Thyroid gland (tissue), 4 donors: ENCODE measurements around the gene FAM114A2. TPM values are rescaled to one million over a fixed set of nuclear protein-coding genes. Genes with fewer than 3 reads are reported as not detected.

Source experiments
- DNase-seq, 2 donors: peaks; one replicate each; pipeline ENCODE4 v3.0.0-alpha.2; 2019
- H3K27ac ChIP-seq, 3 donors: fragments of 200-600 bp; sonication (generic); 1 replicate in 2 of 3; 2 replicates in 1 of 3; pipeline ENCODE4 v1.5.1; 2016 to 2019; ENCODE audit warnings: mild to moderate bottlenecking in 1 of 3, moderate library complexity in 1 of 3
- H3K27me3 ChIP-seq: fragments of 200-600 bp; sonication (generic); one replicate; pipeline ENCODE4 v1.5.1; 2019
- H3K36me3 ChIP-seq, 2 donors: fragments of 200-600 bp; sonication (generic); one replicate each; pipeline ENCODE4 v1.5.1; 2016 to 2019
- H3K4me1 ChIP-seq, 2 donors: fragments of 200-600 bp; sonication (generic); one replicate each; pipeline ENCODE4 v1.5.1; 2017 to 2019
- H3K4me3 ChIP-seq, 3 donors: fragments of 200-600 bp; sonication (generic); replicated peaks in 1 of 3; 1 replicate in 2 of 3; 2 replicates in 1 of 3; pipeline ENCODE4 v1.5.1; 2016; ENCODE audit warnings: mild to moderate bottlenecking in 1 of 3
- H3K9me3 ChIP-seq: fragments of 200-600 bp; sonication (generic); one replicate; pipeline ENCODE4 v1.5.1; 2017
- POLR2A ChIP-seq, 2 donors: fragments of 450-650 bp; IDR thresholded peaks; one replicate each; pipeline ENCODE4 v1.6.1; 2017; ENCODE audit warnings: antibody characterized with exemption in 2 of 2, mild to moderate bottlenecking in 2 of 2, moderate library complexity in 1 of 2
- WGBS, 2 donors: methylation state at CpG; one replicate each; pipeline ENCODE4 v1.1.5; 2017; 5-methylcytosine and 5-hydroxymethylcytosine counted together
- intact Hi-C: fragments of 100-400 bp; cut with DNase I; formaldehyde crosslinking; loops from one replicate; pipeline ENCODE4 v1.15.1; 2023
- total RNA-seq, 4 donors: library from RNA; depleted of rRNA; stranded (reverse); fragments of >200 nt; gene quantifications; one replicate each; pipeline ENCODE4 v1.2.3, GENCODE V29; 2016
- TF ChIP-seq, protein P1 (sequence below), 6 experiments: fragments of 200-600 bp in 3 of 6; fragments of 450-650 bp in 3 of 6; sonication (generic) in 3 of 6; IDR thresholded peaks; one replicate each; pipeline ENCODE4 v1.5.1; 2016 to 2019; ENCODE audit warnings: antibody characterized with exemption in 6 of 6, mild to moderate bottlenecking in 2 of 6, inconsistent platforms in 1 of 6, moderate library complexity in 1 of 6

FAM114A2 gene
- total RNA-seq, 4 donors from 2014 or later, result 21.1 to 28.9 (median 23.3) TPM

DNA sequence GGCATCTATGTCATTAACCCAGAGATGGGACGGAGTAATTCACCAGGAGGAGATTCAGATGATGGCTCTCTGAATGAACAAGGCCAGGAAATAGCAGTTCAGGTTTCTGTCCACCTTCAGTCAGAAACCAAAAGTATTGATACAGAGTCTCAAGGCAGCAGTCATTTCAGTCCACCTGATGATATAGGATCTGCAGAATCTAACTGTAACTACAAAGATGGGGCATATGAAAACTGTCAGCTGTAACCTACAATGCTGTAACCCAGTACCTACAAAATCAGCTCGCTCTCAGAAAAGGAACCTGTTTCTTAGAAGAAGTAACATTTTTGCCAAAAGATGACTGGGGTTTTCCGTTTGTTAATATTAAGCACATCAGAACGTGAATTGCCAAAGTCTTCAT is 14.8 kb upstream of the FAM114A2 start:
- TF ChIP-seq POLR2A (IDR thresholded peaks at IDR 0.05), result no peak
- TF ChIP-seq, protein P1, sequence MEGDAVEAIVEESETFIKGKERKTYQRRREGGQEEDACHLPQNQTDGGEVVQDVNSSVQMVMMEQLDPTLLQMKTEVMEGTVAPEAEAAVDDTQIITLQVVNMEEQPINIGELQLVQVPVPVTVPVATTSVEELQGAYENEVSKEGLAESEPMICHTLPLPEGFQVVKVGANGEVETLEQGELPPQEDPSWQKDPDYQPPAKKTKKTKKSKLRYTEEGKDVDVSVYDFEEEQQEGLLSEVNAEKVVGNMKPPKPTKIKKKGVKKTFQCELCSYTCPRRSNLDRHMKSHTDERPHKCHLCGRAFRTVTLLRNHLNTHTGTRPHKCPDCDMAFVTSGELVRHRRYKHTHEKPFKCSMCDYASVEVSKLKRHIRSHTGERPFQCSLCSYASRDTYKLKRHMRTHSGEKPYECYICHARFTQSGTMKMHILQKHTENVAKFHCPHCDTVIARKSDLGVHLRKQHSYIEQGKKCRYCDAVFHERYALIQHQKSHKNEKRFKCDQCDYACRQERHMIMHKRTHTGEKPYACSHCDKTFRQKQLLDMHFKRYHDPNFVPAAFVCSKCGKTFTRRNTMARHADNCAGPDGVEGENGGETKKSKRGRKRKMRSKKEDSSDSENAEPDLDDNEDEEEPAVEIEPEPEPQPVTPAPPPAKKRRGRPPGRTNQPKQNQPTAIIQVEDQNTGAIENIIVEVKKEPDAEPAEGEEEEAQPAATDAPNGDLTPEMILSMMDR (IDR thresholded peaks at IDR 0.05), result no peak
- intact Hi-C loops, result no loop called here
- H3K27ac ChIP-seq, result no peak overlapping the region
- no peaks in the 10 kb centered on the region for H3K27me3 ChIP-seq
- H3K4me1 ChIP-seq, result no peaks in the 10 kb centered on the region
- no peak for DNase-seq
- WGBS, 2 donors, result 91 to 97% methylated on average over 4 of the region's 4 CpGs
- no peaks in the 10 kb centered on the region for H3K9me3 ChIP-seq
- H3K4me3 ChIP-seq, result no peak overlapping the region
- H3K36me3 ChIP-seq, result peaks cover 9 to 11% of the 10 kb centered on the region in 2 donors

DNA sequence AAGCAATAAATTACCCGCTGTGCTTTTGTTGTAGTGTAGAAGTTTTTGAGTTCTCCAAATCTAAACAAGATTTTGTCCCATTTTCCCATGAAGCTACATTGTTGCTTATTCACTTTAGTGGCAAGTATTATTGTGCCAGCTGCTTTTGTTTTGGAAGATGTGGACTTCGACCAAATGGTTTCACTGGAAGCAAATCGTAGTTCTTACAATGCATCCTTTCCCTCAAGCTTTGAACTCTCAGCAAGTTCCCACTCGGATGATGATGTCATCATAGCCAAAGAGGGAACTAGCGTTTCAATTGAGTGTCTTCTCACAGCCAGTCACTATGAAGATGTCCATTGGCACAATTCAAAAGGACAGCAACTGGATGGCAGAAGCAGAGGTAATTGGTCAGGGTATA is 10.9 kb upstream of the FAM114A2 start:
- H3K4me1 ChIP-seq, result no peaks in the 10 kb centered on the region
- no peaks in the 10 kb centered on the region for H3K9me3 ChIP-seq
- no peak overlapping the region for H3K27ac ChIP-seq
- WGBS, 2 donors, result 85 to 88% methylated on average over 5 of the region's 5 CpGs
- no peak overlapping the region for H3K4me3 ChIP-seq
- no peaks in the 10 kb centered on the region for H3K27me3 ChIP-seq
- DNase-seq, result no peak
- TF ChIP-seq POLR2A (IDR thresholded peaks at IDR 0.05), result no peak
- TF ChIP-seq, protein P1 (IDR thresholded peaks at IDR 0.05), result no peak
- peaks cover 9 to 11% of the 10 kb centered on the region in 2 donors for H3K36me3 ChIP-seq
- intact Hi-C loops, result no loop called here

DNA sequence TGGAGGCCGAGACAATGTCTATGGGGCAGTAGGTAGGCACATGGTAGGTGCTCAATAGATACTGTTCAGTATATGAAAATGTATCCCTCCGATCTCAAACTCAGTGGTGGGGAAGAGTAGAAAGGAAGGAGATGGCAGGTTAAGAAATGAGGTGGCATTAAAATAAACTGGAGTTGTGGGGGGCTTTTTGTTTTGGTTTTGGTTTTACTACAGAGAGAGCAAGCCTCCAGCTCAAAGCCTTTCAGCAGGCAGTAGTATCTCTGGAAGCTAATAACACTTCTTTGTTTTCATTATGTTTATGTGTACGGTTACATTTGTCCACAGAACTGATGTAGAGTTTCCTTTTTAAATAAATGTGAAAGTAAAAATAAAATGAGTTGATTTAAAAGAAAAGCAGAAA is 8.6 kb upstream of the FAM114A2 start:
- H3K4me3 ChIP-seq, result no peak overlapping the region

DNA sequence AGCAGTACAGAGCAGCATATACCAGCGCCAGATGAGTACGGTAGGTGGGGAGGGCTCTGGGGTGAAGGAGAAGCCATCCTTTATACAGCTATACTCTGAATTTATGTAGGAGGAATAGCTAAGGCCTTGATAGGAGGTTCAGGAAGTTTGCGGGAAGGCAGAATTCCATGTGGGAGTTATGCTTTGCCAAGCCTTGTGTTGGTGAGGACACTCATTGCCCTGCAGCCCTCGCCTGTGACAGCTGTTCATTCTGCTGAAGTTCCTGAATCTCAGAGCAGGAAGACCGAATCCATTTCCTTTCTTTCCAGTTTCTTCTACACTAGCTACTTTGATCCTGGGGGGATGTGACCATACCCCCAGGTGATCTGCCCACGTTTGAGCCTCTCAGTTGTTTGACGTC is 7.8 kb upstream of the FAM114A2 start:
- H3K4me3 ChIP-seq, result no peak overlapping the region
- intact Hi-C loops, result no loop called here
- 82 to 89% methylated on average over 7 of the region's 7 CpGs for WGBS, 2 donors
- H3K9me3 ChIP-seq, result no peaks in the 10 kb centered on the region
- TF ChIP-seq, protein P1 (IDR thresholded peaks at IDR 0.05), result no peak
- TF ChIP-seq POLR2A (IDR thresholded peaks at IDR 0.05), result no peak
- DNase-seq, result no peak
- no peaks in the 10 kb centered on the region for H3K4me1 ChIP-seq
- H3K27ac ChIP-seq, result no peak overlapping the region
- H3K36me3 ChIP-seq, result peaks cover 0 to 3% of the 10 kb centered on the region in 2 donors
- H3K27me3 ChIP-seq, result no peaks in the 10 kb centered on the region

More for the DNA sequence above, 8.6 kb upstream of the FAM114A2 start:
- peaks cover 0 to 3% of the 10 kb centered on the region in 2 donors for H3K36me3 ChIP-seq
- H3K4me1 ChIP-seq, result no peaks in the 10 kb centered on the region
- H3K27ac ChIP-seq, result no peak overlapping the region
- no peaks in the 10 kb centered on the region for H3K9me3 ChIP-seq
- intact Hi-C loops, result no loop called here
- 86 to 94% methylated on average over 3 of the region's 3 CpGs for WGBS, 2 donors
- H3K27me3 ChIP-seq, result no peaks in the 10 kb centered on the region
- TF ChIP-seq, protein P1 (IDR thresholded peaks at IDR 0.05), result no peak
- no peak for TF ChIP-seq POLR2A (IDR thresholded peaks at IDR 0.05)
- no peak for DNase-seq

DNA sequence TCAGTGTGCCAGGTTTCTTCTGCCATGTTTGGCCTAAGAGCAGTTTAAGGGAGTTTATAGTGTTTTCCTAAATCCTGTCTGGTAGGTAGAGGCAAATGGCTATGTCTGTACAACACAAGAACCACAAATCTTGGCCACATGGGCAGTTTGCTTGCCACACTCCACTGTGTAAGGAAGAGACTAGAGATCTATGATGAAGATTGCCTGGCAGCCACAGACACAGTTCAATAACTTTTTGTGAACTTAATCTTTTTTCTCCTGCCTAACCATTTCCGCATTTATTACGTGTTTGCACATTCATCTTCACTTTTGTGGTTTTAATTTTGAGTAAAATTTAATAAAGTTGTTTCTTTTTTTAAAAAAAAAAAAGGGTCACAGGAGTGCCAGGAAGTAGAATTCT is 5.9 kb upstream of the FAM114A2 start:
- intact Hi-C loops, result no loop called here
- H3K9me3 ChIP-seq, result no peaks in the 10 kb centered on the region
- no peak for DNase-seq
- no peaks in the 10 kb centered on the region for H3K36me3 ChIP-seq
- H3K4me3 ChIP-seq, result no peak overlapping the region
- no peaks in the 10 kb centered on the region for H3K27me3 ChIP-seq
- peaks cover 7% of the 10 kb centered on the region in 2 donors for H3K4me1 ChIP-seq
- no peak overlapping the region for H3K27ac ChIP-seq
- WGBS, 2 donors, result 91 to 99% methylated on average over 2 of the region's 2 CpGs
- TF ChIP-seq, protein P1 (IDR thresholded peaks at IDR 0.05), result no peak
- TF ChIP-seq POLR2A (IDR thresholded peaks at IDR 0.05), result no peak
